Activated CD8-positive, alpha-beta memory T cell treated with anti-CD3 and anti-CD28 coated beads for 4 hours (primary cell): Measurements from ENCODE around the gene DNMT3A.
"Not testable (repeated sequence)": the region's sequence is repeated elsewhere in the genome, so short reads cannot be mapped to it uniquely, and the experiment has no call there.

Experiments used
- DNase-seq, 2 donors: peaks; one replicate each; pipeline ENCODE4 v3.0.0-alpha.2; 2020; ENCODE audit warnings: low read depth in 2 of 2

The DNMT3A gene

GRCh38 chr2:25234738-25235137 lies 107.0 kb downstream of the DNMT3A start:
- no peak for DNase-seq

- DNase-seq: no peak
Observed at GRCh38 chr2:25233916-25234605, 107.7 kb downstream of the DNMT3A start.

GRCh38 chr2:25232248-25232825 lies 109.4 kb downstream of the DNMT3A start:
- no peak for DNase-seq

GRCh38 chr2:25230948-25231311 lies 110.8 kb downstream of the DNMT3A start:
- no peak for DNase-seq

- no peak for DNase-seq
Observed at GRCh38 chr2:25230198-25230947, 111.4 kb downstream of the DNMT3A start.

GRCh38 chr2:25229279-25230197 lies 112.2 kb downstream of the DNMT3A start:
- no peak for DNase-seq

- DNase-seq: no peak
Observed at GRCh38 chr2:25228848-25229278, 112.9 kb downstream of the DNMT3A start.

GRCh38 chr2:25227576-25227975 lies 114.1 kb downstream of the DNMT3A start:
- DNase-seq: no peak

- DNase-seq: no peak
Observed at GRCh38 chr2:25226827-25227226, 114.9 kb downstream of the DNMT3A start.

GRCh38 chr2:25222477-25223121 lies 119.1 kb downstream of the DNMT3A start:
- no peak for DNase-seq

GRCh38 chr2:25221579-25221978 lies 120.1 kb downstream of the DNMT3A start:
- no peak for DNase-seq

- no peak for DNase-seq
Observed at GRCh38 chr2:25220313-25220712, 121.4 kb downstream of the DNMT3A start.

GRCh38 chr2:25219621-25220020 lies 122.1 kb downstream of the DNMT3A start:
- DNase-seq: no peak

- DNase-seq: no peak
Observed at GRCh38 chr2:25218100-25218499, 123.6 kb downstream of the DNMT3A start.

GRCh38 chr2:25215948-25216679 lies 125.6 kb downstream of the DNMT3A start:
- peak; percentile 74 to 77 for DNase-seq

- no peak for DNase-seq
Observed at GRCh38 chr2:25215232-25215631, 126.5 kb downstream of the DNMT3A start.

GRCh38 chr2:25213229-25213628 lies 128.5 kb downstream of the DNMT3A start:
- DNase-seq: no peak

- DNase-seq: not testable (repeated sequence)
Observed at GRCh38 chr2:25210923-25211322, 130.8 kb downstream of the DNMT3A start.

GRCh38 chr2:25207078-25207545 lies 134.6 kb downstream of the DNMT3A start:
- no peak for DNase-seq

- DNase-seq: no peak
Observed at GRCh38 chr2:25204190-25204838, 137.4 kb downstream of the DNMT3A start.
